GM10248 (cell line): ENCODE data around the gene BCKDHB.
A peak's percentile ranks its signal among the peaks of the same experiment; 100 is the strongest.

ENCODE experiments used
- CTCF ChIA-PET: fragments of 300-600 bp; sonication (Branson Sonifier 250); formaldehyde crosslinking; extraction: SDS; loops from one replicate; lab custom pipeline; 2021; ENCODE audit warnings: antibody characterized with exemption; lab: Yijun Ruan, JAX
- POLR2A ChIA-PET: fragments of 350-650 bp; sonication (Branson Sonifier 250); formaldehyde crosslinking; extraction: SDS; loops from one replicate; lab custom pipeline; 2020; ENCODE audit warnings: antibody characterized with exemption; lab: Yijun Ruan, JAX
- DNase-seq: peaks from one replicate; pipeline ENCODE4 v3.0.0; 2012; ENCODE audit errors: extremely low spot score
- TF ChIP-seq, protein P1 (sequence below): IDR thresholded peaks from 2 replicates; pipeline ENCODE4 v1.5.1; 2012; ENCODE audit warnings: mild to moderate bottlenecking, low read depth; ENCODE audit errors: extremely low read depth, missing control alignments, control extremely low read depth

Gene BCKDHB

DNA sequence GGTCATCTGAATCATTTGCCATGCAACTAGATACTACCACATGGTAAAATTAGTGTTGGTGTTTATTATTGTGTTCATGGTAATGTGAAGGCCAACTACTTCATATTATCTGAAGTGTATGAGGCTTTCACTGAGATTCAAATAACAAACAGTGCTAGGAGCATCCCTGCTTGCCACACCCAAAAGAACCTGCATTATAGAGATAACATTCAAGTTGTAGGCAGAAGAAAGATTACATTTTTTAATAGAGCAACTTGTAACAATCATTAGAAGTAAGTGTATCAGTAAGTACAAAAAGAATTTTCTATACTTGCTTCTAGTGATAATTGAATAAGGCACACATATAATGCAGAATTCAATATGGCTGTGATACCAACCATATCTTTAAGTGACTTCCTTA, 49.8 kb downstream of the BCKDHB start:
- POLR2A ChIA-PET: no interaction called here
- CTCF ChIA-PET: interaction anchor here (2.1 kb wide), 1 partner anchor 10 kb away, joined by 5 read pairs; no protein-coding TSS in a partner anchor
- TF ChIP-seq, protein P1, sequence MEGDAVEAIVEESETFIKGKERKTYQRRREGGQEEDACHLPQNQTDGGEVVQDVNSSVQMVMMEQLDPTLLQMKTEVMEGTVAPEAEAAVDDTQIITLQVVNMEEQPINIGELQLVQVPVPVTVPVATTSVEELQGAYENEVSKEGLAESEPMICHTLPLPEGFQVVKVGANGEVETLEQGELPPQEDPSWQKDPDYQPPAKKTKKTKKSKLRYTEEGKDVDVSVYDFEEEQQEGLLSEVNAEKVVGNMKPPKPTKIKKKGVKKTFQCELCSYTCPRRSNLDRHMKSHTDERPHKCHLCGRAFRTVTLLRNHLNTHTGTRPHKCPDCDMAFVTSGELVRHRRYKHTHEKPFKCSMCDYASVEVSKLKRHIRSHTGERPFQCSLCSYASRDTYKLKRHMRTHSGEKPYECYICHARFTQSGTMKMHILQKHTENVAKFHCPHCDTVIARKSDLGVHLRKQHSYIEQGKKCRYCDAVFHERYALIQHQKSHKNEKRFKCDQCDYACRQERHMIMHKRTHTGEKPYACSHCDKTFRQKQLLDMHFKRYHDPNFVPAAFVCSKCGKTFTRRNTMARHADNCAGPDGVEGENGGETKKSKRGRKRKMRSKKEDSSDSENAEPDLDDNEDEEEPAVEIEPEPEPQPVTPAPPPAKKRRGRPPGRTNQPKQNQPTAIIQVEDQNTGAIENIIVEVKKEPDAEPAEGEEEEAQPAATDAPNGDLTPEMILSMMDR: no peak
- no peak for DNase-seq

DNA sequence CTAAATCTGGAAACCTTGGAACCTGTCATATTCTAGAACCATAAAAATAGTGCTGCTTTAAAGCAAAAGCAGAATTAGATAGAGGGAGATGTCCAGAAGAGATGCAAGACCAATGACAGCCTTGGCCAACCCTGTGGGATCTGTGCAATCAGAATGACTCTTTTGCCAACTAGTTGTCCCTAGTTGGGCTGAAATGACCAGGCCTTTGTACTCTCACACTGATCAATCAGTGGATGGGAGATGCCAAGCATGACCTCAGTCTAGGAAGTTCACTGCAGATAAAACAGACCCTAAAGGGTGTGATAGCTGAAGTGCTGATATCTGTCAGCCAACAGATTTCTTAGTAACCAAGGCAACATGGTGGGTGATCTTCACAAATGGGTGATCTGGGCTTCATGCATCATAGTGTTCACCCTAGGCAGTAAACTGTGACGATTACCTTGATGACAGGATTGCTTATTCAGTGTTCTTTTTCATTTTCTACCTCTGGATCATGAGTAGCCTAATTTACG, 52.1 kb downstream of the BCKDHB start:
- ChIA-PET POLR2A (no interaction called here), CTCF (interaction anchor here (1.6 kb wide), 1 partner anchor 13 kb away, joined by 4 read pairs; no protein-coding TSS in a partner anchor)
- TF ChIP-seq, protein P1: no peak
- no peak for DNase-seq

DNA sequence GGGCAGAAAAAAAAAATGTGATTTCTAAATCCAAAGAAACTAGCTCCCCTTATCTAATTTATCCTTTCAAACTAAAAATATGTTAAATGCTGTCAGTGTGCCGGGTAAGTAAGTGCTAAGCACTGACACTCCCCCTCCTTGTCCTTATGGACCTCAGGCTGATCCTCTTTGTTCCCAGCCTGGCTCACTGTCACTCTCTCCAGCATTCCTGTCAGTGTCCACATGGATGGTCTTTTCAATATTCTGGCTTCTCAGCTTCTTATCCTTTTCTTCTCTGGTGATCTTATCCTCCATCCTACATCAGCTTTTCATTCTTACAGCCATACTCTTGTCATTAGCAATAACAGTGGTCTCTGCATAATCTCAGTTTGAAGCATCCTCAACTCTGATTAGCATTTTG, 55.0 kb downstream of the BCKDHB start:
- TF ChIP-seq, protein P1: no peak
- ChIA-PET CTCF (interaction anchor here (0.7 to 2.0 kb wide), 4 partner anchors 9 to 257 kb away, joined by 3 to 5 read pairs (median 4); no protein-coding TSS in a partner anchor), POLR2A (no interaction called here)
- DNase-seq: no peak

DNA sequence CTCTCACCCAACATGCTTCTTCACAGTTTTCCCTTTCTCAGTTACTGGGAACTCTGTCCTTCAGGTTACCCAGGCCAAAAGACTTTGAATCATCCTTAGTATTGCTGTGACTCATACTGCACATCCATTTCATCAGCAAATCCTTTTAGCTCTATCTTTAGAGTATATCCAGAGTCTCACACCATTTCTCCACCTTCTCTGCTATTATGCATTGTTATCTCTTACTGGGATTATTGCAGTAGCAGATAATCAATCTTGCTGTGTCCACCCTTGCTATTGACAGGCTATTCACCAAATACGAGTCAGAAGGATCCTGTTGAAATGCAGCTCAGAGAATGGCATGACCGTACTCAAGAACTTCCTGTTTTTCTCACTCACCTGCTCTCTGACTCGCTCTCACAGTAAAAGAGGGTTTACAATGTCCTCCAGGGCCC, 57.3 kb downstream of the BCKDHB start:
- ChIA-PET POLR2A (no interaction called here), CTCF (interaction anchor here (1.0 to 1.6 kb wide), 3 partner anchors 8 to 214 kb away, joined by 3 to 8 read pairs (median 6); no protein-coding TSS in a partner anchor)
- TF ChIP-seq, protein P1: no peak
- DNase-seq: peak; percentile 17

DNA sequence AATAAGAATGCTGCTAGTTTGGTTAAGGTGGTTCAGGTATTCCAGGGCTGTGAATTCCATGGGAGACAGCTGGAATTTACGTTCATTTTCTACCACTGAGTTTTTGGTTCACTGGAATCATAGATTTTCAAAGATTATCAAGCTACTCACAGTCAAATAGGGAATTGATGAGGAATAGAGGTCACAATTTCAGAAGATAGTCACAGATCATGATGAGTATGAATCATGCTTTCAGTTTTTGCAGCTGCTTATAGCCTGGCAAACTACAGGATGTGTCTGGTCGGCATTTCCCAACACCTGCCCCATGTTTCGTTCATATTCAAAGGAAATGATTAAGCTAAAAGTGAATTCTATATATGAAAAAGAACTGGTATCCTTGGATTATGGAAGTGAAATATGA, 58.7 kb downstream of the BCKDHB start:
- TF ChIP-seq, protein P1: no peak
- POLR2A ChIA-PET: no interaction called here
- peak; percentile 31 for DNase-seq
- CTCF ChIA-PET: interaction anchor here (1.1 to 1.8 kb wide), 2 partner anchors 10 to 16 kb away, joined by 3 to 5 read pairs; no protein-coding TSS in a partner anchor

DNA sequence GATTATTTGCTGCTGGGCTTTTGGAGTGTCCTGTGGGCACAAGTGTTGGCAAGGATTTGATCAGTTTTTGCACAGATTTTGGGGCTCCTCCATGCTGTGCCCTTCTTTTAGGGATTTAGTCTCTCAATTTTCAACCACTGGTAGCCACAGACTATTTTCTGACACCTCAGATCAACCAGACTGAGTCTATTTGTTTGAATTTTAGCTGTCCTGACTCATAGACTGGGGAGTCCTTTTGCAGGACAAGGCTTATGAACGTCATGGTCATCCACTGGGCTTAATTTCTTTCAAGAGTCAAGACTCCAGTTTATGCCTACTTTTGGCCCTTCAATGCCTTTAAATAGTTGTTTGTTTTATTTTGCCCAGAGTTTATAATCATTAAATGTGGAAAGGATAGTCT, 59.3 kb downstream of the BCKDHB start:
- no peak for DNase-seq
- CTCF ChIA-PET: interaction anchor here (1.1 to 1.8 kb wide), 2 partner anchors 11 to 15 kb away, joined by 3 to 5 read pairs; no protein-coding TSS in a partner anchor
- TF ChIP-seq, protein P1: no peak
- POLR2A ChIA-PET: no interaction called here
